B cell (primary cell): ENCODE results near the gene LRP5. TPM values are rescaled to one million over a fixed set of nuclear protein-coding genes. Genes with fewer than 3 reads are reported as not detected.

Source experiments
- ATAC-seq: fragments of 200-7000 bp; cut with Tn5 transposase; one replicate; pipeline ENCODE4 v1.10.0; 2021; ENCODE audit warnings: low read depth, mild to moderate bottlenecking, moderate number of reproducible peaks, moderate library complexity
- CTCF ChIA-PET: fragments of 350-600 bp; sonication (Branson Sonifier 250); formaldehyde crosslinking; loops from one replicate; lab custom pipeline; 2021; ENCODE audit warnings: antibody characterized with exemption, inconsistent platforms; lab: Charles Lee
- POLR2A ChIA-PET: fragments of 350-600 bp; sonication (Branson Sonifier 250); formaldehyde crosslinking; loops from one replicate; lab custom pipeline; 2021; ENCODE audit warnings: antibody characterized with exemption; lab: Charles Lee
- DNase-seq: peaks from one replicate; pipeline ENCODE4 v3.0.0; 2013
- H2AFZ ChIP-seq: 2 replicates; pipeline ENCODE4 v1.6.1; 2012; ENCODE audit warnings: mild to moderate bottlenecking, low read depth, low read length; ENCODE audit not compliant: insufficient read depth, poor library complexity, severe bottlenecking
- H3K27ac ChIP-seq, 2 donors: 1 replicate in 1 of 2; 2 replicates in 1 of 2; pipeline ENCODE4 v1.5.1; 2012 to 2013; ENCODE audit warnings: low read length in 2 of 2, mild to moderate bottlenecking in 2 of 2, moderate library complexity in 1 of 2
- H3K27me3 ChIP-seq, 4 experiments: fragments of 200-600 bp in 1 of 4; sonication (generic) in 1 of 4; replicated peaks in 1 of 4; 1 replicate in 2 of 4; 2 replicates in 2 of 4; pipeline versions ENCODE4 v1.6.1 to v1.7.0; 2013 to 2016; ENCODE audit warnings: low read length in 3 of 4, mild to moderate bottlenecking in 2 of 4, mixed read lengths in 1 of 4, moderate library complexity in 1 of 4; ENCODE audit not compliant: insufficient read depth in 4 of 4, control insufficient read depth in 3 of 4; ENCODE audit errors: control extremely low read depth in 1 of 4
- H3K36me3 ChIP-seq, 2 experiments: replicated peaks in 1 of 2; 1 replicate in 1 of 2; 2 replicates in 1 of 2; pipeline versions ENCODE4 v1.6.1 to v1.7.1; 2013; ENCODE audit warnings: low read length in 1 of 2; ENCODE audit not compliant: insufficient read depth in 2 of 2, control insufficient read depth in 1 of 2; ENCODE audit errors: control extremely low read depth in 1 of 2, extremely low read depth in 1 of 2
- H3K4me1 ChIP-seq, 2 donors: fragments of 200-600 bp in 1 of 2; sonication (generic) in 1 of 2; 1 replicate in 1 of 2; 2 replicates in 1 of 2; pipeline versions ENCODE4 v1.5.1 to v1.6.1; 2013 to 2017; ENCODE audit warnings: low read length in 2 of 2; ENCODE audit not compliant: control insufficient read depth in 2 of 2, insufficient read depth in 2 of 2
- H3K4me2 ChIP-seq: replicated peaks from 2 replicates; pipeline ENCODE3; 2012; ENCODE audit warnings: mild to moderate bottlenecking, low read depth, low read length; ENCODE audit not compliant: poor library complexity, severe bottlenecking
- H3K4me3 ChIP-seq, 5 experiments: fragments of 200-600 bp in 1 of 5; sonication (generic) in 1 of 5; 1 replicate in 3 of 5; 2 replicates in 2 of 5; pipeline versions ENCODE4 v1.5.1 to v1.7.0; 2011 to 2016; ENCODE audit warnings: low read length in 4 of 5, mild to moderate bottlenecking in 4 of 5, low read depth in 2 of 5, control low read depth in 1 of 5, moderate library complexity in 1 of 5; ENCODE audit not compliant: insufficient read depth in 1 of 5; ENCODE audit errors: control extremely low read depth in 1 of 5, extremely low read depth in 1 of 5
- H3K79me2 ChIP-seq: fragments of 200-600 bp; sonication (generic); one replicate; pipeline ENCODE4 v1.6.0; 2016; ENCODE audit warnings: low read length; ENCODE audit not compliant: control insufficient read depth, insufficient read depth
- H3K9ac ChIP-seq: fragments of 200-600 bp; sonication (generic); 2 replicates; pipeline ENCODE4 v1.6.1; 2017; ENCODE audit warnings: mild to moderate bottlenecking, low read length, moderate library complexity
- H3K9me3 ChIP-seq, 3 donors: one replicate each; pipeline versions ENCODE4 v1.6.1 to v1.7.1; 2013; ENCODE audit warnings: low read length in 2 of 3; ENCODE audit not compliant: control insufficient read depth in 2 of 3, insufficient read depth in 1 of 3; ENCODE audit errors: control extremely low read depth in 1 of 3
- H4K20me1 ChIP-seq: 2 replicates; pipeline ENCODE4 v1.6.0; 2012; ENCODE audit warnings: mild to moderate bottlenecking, low read length; ENCODE audit not compliant: insufficient read depth, control insufficient read depth, poor library complexity, severe bottlenecking
- H3K27ac Mint-ChIP-seq: one replicate; pipeline ENCODE4 v1.8.0; 2021; ENCODE audit warnings: mixed read lengths
- H3K27me3 Mint-ChIP-seq: one replicate; pipeline ENCODE4 v1.8.0; 2021; ENCODE audit warnings: mixed read lengths
- H3K4me1 Mint-ChIP-seq: one replicate; pipeline ENCODE4 v1.8.0; 2021; ENCODE audit warnings: mixed read lengths
- H3K4me3 Mint-ChIP-seq: one replicate; pipeline ENCODE4 v1.8.0; 2021; ENCODE audit warnings: mixed read lengths
- H3K9me3 Mint-ChIP-seq: one replicate; pipeline ENCODE4 v1.8.0; 2022; ENCODE audit warnings: mixed read lengths; ENCODE audit not compliant: insufficient read depth
- CTCF ChIP-seq: fragments of 200-600 bp; IDR thresholded peaks from one replicate; pipeline ENCODE4 v1.8.0; 2022; ENCODE audit warnings: antibody characterized with exemption, mild to moderate bottlenecking
- EZH2 ChIP-seq: IDR thresholded peaks from 2 replicates; pipeline ENCODE4 v1.6.1; 2012; ENCODE audit warnings: borderline replicate concordance, low read depth, mild to moderate bottlenecking, moderate library complexity, low read length; ENCODE audit not compliant: insufficient read depth, poor library complexity, severe bottlenecking
- WGBS: methylation state at CpG from one replicate; pipeline ENCODE4 v1.1.5; 2013; ENCODE audit warnings: missing lambda C conversion rate; ENCODE audit not compliant: insufficient coverage; 5-methylcytosine and 5-hydroxymethylcytosine counted together
- intact Hi-C: fragments of 100-400 bp; cut with micrococcal nuclease; formaldehyde crosslinking; loops from one replicate; pipeline ENCODE4 v1.10.0; 2022
- polyA plus RNA-seq: library from polyadenylated mRNA; depleted of rRNA; stranded (reverse); fragments of >200 nt; gene quantifications from 2 replicates; pipeline ENCODE4 v1.2.3, GENCODE V29; 2012
- total RNA-seq, 2 donors: library from RNA; stranded (reverse); fragments of 120-200 nt in 1 of 2; gene quantifications; 1 replicate in 1 of 2; 2 replicates in 1 of 2; pipeline versions ENCODE4 v1.2.3 to v1.2.4, GENCODE V29; 2013 to 2022

LRP5 gene
- total and polyA plus RNA-seq, 2 donors (not counting 1 experiment from before 2014, with no cell fraction given): 2.4 to 13.9 TPM

DNA sequence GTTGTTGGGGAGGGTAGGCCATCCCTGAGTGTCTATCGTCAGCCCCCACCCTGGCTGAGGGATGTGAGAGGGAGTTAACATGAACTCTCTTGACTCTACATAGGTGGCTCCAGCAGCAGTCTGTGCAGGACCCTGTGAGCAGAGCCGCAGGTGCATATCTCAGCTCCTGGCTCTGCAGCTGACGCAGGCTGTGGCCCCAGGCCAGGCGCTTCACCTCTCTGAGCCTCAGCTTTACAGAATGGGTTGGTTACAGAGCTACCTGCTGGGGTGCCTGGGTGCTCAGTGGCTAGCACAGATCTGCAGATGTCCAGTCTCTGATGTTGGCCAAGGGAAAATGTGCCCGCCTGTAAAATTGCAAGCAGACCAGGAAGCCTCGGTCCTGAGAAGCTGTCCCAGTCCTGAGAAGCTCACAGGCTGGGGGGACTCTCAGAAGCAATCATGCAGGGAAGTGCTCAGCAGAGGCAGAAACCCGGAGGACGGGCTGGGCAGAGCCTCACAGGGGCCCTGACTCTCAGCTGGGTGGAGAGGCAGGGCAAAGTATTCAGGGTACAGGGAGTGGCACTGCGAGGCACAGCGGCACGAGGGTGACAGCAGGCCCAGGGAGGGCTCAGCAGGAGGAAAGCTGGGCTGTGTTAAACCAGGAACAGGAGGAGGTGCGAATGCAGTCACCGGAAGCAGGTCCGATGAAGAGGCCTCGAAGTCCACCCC is 15.9 kb upstream of the LRP5 start:
- Histone ChIP-seq H3K9me3 (peaks cover 0 to 6% (median 0%) of the 10 kb centered on the region in 3 donors), H3K36me3 (no peaks in the 10 kb centered on the region), H4K20me1 (no peaks in the 10 kb centered on the region), H3K4me3 (no peak overlapping the region), H3K27ac (peak overlapping the region in 1 of 2 donors; percentile 19), H3K79me2 (peaks cover 6% of the 10 kb centered on the region), H3K4me2 (peak overlapping the region; percentile 64), H3K9ac (no peak overlapping the region), H3K4me1 (peaks cover 46 to 52% of the 10 kb centered on the region in 2 donors), H3K27me3 (no peaks in the 10 kb centered on the region), H2AFZ (peak overlapping the region; percentile 47)
- H3K4me1 Mint-ChIP-seq: peaks cover 43% of the 10 kb centered on the region
- peak overlapping the region; percentile 67 for H3K4me3 Mint-ChIP-seq
- H3K27me3 Mint-ChIP-seq: no peaks in the 10 kb centered on the region
- ATAC-seq (no peak), DNase-seq (no peak)
- 78% methylated on average over 15 of the region's 15 CpGs for WGBS
- ChIA-PET POLR2A (interaction anchor here (0.8 to 3.9 kb wide), 7 partner anchors 14 to 75 kb away, joined by 3 to 44 read pairs (median 6); partner anchors contain the start of gene C11orf24), CTCF (interaction anchor here (0.6 to 11.4 kb wide), 18 partner anchors 9 to 287 kb away, joined by 3 to 427 read pairs (median 6); partner anchors contain the start of gene C11orf24)
- H3K27ac Mint-ChIP-seq: peak overlapping the region; percentile 90
- TF ChIP-seq EZH2 (no peak), CTCF (no peak)
- H3K9me3 Mint-ChIP-seq: no peaks in the 10 kb centered on the region
- intact Hi-C loops: loop anchor here (1.0 to 5.0 kb wide), 5 partner anchors 25 to 151 kb away; partner anchors contain the start of gene C11orf24

GRCh38 chr11:68297052-68297378 is 15.4 kb upstream of the LRP5 start:
- Histone ChIP-seq H4K20me1 (no peaks in the 10 kb centered on the region), H3K4me3 (no peak overlapping the region), H3K4me1 (peaks cover 46 to 48% of the 10 kb centered on the region in 2 donors), H3K79me2 (peaks cover 6% of the 10 kb centered on the region), H3K36me3 (no peaks in the 10 kb centered on the region), H3K9me3 (peaks cover 0 to 3% (median 0%) of the 10 kb centered on the region in 3 donors), H3K4me2 (peak overlapping the region; percentile 64), H3K27me3 (no peaks in the 10 kb centered on the region), H2AFZ (peak overlapping the region; percentile 47), H3K27ac (no peak overlapping the region), H3K9ac (no peak overlapping the region)
- DNase-seq (no peak), ATAC-seq (no peak)
- TF ChIP-seq EZH2 (no peak), CTCF (no peak)
- Mint-ChIP-seq H3K4me1 (peaks cover 41% of the 10 kb centered on the region), H3K9me3 (no peaks in the 10 kb centered on the region), H3K4me3 (peak overlapping the region; percentile 67), H3K27ac (peak overlapping the region; percentile 20), H3K27me3 (no peaks in the 10 kb centered on the region)
- POLR2A ChIA-PET: interaction anchor here (0.8 to 3.9 kb wide), 4 partner anchors 24 to 39 kb away, joined by 3 to 44 read pairs (median 10); partner anchors contain the start of gene C11orf24
- WGBS: 98% methylated on average over 5 of the region's 6 CpGs
- CTCF ChIA-PET: interaction anchor here (0.6 to 11.4 kb wide), 17 partner anchors 9 to 288 kb away, joined by 3 to 427 read pairs (median 8); partner anchors contain the start of gene C11orf24
- intact Hi-C loops: loop anchor here (1.0 to 5.0 kb wide), 5 partner anchors 26 to 150 kb away; partner anchors contain the start of gene C11orf24
